Testis (tissue), 3 donors: ENCODE measurements around the gene VPS35L. TPM values are rescaled to one million over a fixed set of nuclear protein-coding genes. Genes with fewer than 3 reads are reported as not detected.

Source experiments
- DNase-seq: peaks from one replicate; pipeline ENCODE4 v3.0.0-alpha.2; 2019
- H3K27ac ChIP-seq, 2 donors: fragments of 200-600 bp; sonication (generic); one replicate each; pipeline ENCODE4 v1.5.1; 2019
- H3K27me3 ChIP-seq: fragments of 200-600 bp; sonication (generic); one replicate; pipeline ENCODE4 v1.5.1; 2019
- H3K36me3 ChIP-seq: fragments of 200-600 bp; sonication (generic); one replicate; pipeline ENCODE4 v1.5.1; 2017; ENCODE audit warnings: low read depth; ENCODE audit errors: missing control alignments
- H3K4me1 ChIP-seq: fragments of 200-600 bp; sonication (generic); one replicate; pipeline ENCODE4 v1.5.1; 2019
- H3K4me3 ChIP-seq, 2 donors: fragments of 200-600 bp; sonication (generic); one replicate each; pipeline ENCODE4 v1.5.1; 2017 to 2019
- H3K9me3 ChIP-seq: fragments of 200-600 bp; sonication (generic); one replicate; pipeline ENCODE4 v1.5.1; 2017
- POLR2A ChIP-seq: fragments of 450-650 bp; IDR thresholded peaks from one replicate; pipeline ENCODE4 v1.6.1; 2017; ENCODE audit warnings: antibody characterized with exemption, mild to moderate bottlenecking, moderate library complexity
- WGBS, 2 donors: methylation state at CpG; one replicate each; pipeline ENCODE4 v1.1.5; 2018; 5-methylcytosine and 5-hydroxymethylcytosine counted together
- intact Hi-C: fragments of 100-400 bp; cut with DNase I; formaldehyde crosslinking; loops from one replicate; pipeline ENCODE4 v1.15.1; 2023; ENCODE audit warnings: low total_unique reads
- polyA plus RNA-seq: library from polyadenylated mRNA; stranded (reverse); fragments of 350-450 nt; fragmentation: Illumina TruSeq; extraction: RNeasy Lipid Tissue Mini Kit (QIAGEN cat#74804); gene quantifications from one replicate; pipeline ENCODE4 v1.2.3, GENCODE V29; 2014; ENCODE audit warnings: low read depth, low replicate concordance; ENCODE audit not compliant: insufficient read depth
- total RNA-seq, 2 donors: library from RNA; depleted of rRNA; stranded (reverse); fragments of >200 nt; gene quantifications; one replicate each; pipeline ENCODE4 v1.2.3, GENCODE V29; 2016
- TF ChIP-seq, protein P1 (sequence below), 3 experiments: fragments of 450-650 bp in 2 of 3; fragments of 200-600 bp in 1 of 3; sonication (generic) in 1 of 3; IDR thresholded peaks; one replicate each; pipeline ENCODE4 v1.5.1; 2016 to 2019; ENCODE audit warnings: antibody characterized with exemption in 3 of 3, mild to moderate bottlenecking in 2 of 3, moderate library complexity in 1 of 3

Gene VPS35L
- total and polyA plus RNA-seq, 3 donors from 2014 or later, result 76.1 to 88.9 (median 80.5) TPM

DNA sequence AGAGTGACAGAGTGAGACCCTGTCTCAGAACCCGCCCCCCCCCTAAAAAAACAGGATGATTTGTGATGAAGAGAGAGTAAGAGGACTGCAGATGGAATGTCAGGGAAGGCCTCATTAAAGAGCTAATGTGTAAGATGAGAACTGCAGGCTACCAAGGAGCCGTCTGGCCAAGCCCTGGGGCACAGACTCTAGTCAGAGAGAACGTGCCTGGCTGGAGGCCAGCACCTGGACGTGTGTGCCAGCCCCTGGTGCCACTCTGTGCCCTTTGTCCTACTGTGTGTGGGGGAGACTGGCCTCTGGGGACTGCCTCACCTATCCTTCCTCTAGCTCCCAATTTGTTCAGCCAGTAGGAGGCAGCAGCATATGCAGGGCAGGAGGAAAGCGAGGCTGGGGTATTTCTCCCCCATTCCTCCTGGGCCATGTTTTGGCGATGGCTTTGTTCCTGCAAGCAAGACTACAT lies 125.4 kb downstream of the VPS35L start:
- DNase-seq, result no peak
- intact Hi-C loops, result no loop called here
- Histone ChIP-seq H3K36me3 (no peaks in the 10 kb centered on the region), H3K27me3 (no peaks in the 10 kb centered on the region), H3K9me3 (no peaks in the 10 kb centered on the region), H3K27ac (no peak overlapping the region), H3K4me1 (peaks cover 7% of the 10 kb centered on the region), H3K4me3 (no peak overlapping the region)
- TF ChIP-seq, protein P1, sequence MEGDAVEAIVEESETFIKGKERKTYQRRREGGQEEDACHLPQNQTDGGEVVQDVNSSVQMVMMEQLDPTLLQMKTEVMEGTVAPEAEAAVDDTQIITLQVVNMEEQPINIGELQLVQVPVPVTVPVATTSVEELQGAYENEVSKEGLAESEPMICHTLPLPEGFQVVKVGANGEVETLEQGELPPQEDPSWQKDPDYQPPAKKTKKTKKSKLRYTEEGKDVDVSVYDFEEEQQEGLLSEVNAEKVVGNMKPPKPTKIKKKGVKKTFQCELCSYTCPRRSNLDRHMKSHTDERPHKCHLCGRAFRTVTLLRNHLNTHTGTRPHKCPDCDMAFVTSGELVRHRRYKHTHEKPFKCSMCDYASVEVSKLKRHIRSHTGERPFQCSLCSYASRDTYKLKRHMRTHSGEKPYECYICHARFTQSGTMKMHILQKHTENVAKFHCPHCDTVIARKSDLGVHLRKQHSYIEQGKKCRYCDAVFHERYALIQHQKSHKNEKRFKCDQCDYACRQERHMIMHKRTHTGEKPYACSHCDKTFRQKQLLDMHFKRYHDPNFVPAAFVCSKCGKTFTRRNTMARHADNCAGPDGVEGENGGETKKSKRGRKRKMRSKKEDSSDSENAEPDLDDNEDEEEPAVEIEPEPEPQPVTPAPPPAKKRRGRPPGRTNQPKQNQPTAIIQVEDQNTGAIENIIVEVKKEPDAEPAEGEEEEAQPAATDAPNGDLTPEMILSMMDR (IDR thresholded peaks at IDR 0.05), result no peak
- WGBS, 2 donors, result 80 to 81% methylated on average over 6 of the region's 6 CpGs

DNA sequence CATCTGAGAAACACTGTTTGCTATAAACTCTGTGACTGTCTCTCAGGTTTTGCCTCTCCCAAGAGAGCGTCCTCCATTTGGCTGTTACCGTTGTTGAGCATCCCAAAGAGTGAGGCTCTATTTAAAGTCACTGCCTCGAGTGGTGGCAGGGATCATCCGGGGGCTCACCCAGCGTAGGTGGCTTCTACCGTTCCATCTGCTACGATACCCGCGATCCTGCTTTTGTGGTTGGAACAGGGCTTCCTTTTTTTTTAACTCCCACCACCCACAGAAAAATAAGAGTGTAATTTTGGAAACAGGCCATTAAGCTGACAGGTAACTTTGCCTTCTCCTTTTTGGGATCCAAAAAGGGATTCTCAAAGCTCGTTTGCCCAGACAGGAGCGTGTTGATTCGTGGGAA lies 126.1 kb downstream of the VPS35L start:
- Histone ChIP-seq H3K27ac (no peak overlapping the region), H3K4me3 (no peak overlapping the region), H3K9me3 (no peaks in the 10 kb centered on the region), H3K27me3 (no peaks in the 10 kb centered on the region), H3K4me1 (peaks cover 4% of the 10 kb centered on the region), H3K36me3 (no peaks in the 10 kb centered on the region)
- no peak for DNase-seq
- intact Hi-C loops, result no loop called here
- WGBS, 2 donors, result 87 to 92% methylated on average over 12 of the region's 12 CpGs
- TF ChIP-seq, protein P1 (IDR thresholded peaks at IDR 0.05), result no peak
- TF ChIP-seq POLR2A, result no peak

DNA sequence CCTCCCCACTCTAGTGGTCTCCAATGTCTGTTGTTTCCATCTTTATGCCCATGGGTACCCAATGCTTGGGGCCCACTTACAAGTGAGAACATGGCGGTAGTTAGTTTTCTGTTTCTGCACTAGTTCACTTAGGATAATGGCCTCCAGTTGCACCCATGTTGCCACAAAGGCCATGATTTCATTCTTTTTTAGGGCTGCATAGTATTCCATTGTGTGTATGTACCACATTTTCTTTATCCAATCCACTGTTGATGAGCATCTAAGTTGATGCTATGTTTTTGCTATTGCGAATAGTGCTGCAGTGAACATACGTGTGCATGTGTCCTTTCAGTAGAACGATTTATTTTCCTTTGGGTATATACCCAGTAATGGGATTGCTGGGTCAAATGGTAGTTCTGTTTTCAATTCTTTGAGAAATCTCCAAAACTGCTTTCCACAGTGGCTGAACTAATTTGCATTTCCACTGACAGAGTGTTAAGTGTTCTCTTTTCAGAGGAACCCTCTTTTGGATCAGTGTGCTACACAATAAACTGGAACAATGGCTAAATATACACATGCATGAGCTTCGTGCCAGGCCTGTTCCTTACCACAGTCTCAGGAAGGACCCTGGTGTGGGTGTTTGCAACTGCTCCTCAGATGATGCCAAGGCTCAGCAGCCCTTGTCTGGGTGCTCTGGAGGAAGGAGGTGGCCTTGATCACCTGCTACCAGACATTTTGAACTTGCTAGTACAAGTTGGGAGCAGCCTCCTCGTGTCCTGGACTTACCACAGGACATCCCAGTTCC lies 128.1 kb downstream of the VPS35L start:
- intact Hi-C loops, result no loop called here
- TF ChIP-seq, protein P1 (IDR thresholded peaks at IDR 0.05), result no peak
- TF ChIP-seq POLR2A, result no peak
- no peaks in the 10 kb centered on the region for H3K36me3 ChIP-seq
- H3K4me1 ChIP-seq, result peaks cover 7% of the 10 kb centered on the region
- H3K27ac ChIP-seq, result no peak overlapping the region
- H3K27me3 ChIP-seq, result no peaks in the 10 kb centered on the region
- no peak overlapping the region for H3K4me3 ChIP-seq
- no peaks in the 10 kb centered on the region for H3K9me3 ChIP-seq
- no peak for DNase-seq
- 91 to 94% methylated on average over 6 of the region's 6 CpGs for WGBS, 2 donors

DNA sequence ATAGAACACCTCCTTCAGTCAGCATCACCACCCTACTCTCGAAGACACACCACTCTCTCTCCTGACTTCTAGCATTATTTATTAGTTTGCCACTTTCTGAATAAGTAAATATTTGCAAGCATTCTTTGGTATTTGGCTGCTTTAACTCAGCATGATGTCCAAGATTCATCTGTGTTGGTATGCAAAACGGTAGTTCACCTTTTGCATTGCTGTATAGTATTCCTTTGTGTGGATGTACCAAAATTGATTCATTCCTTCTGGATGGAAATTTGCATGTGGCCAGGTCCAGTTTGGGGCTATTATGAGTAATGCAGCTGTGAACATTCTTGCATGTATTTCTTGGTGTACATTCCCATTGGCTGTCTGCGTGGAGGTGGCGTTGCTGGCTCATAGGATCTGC lies 129.7 kb downstream of the VPS35L start:
- TF ChIP-seq POLR2A, result no peak
- TF ChIP-seq, protein P1 (IDR thresholded peaks at IDR 0.05), result no peak
- H3K4me3 ChIP-seq, result no peak overlapping the region
- intact Hi-C loops, result no loop called here
- H3K27ac ChIP-seq, result no peak overlapping the region
- no peaks in the 10 kb centered on the region for H3K9me3 ChIP-seq
- DNase-seq, result no peak
- 94 to 97% methylated on average over 4 of the region's 4 CpGs for WGBS, 2 donors
- peaks cover 15% of the 10 kb centered on the region for H3K4me1 ChIP-seq
- no peaks in the 10 kb centered on the region for H3K36me3 ChIP-seq
- H3K27me3 ChIP-seq, result no peaks in the 10 kb centered on the region

DNA sequence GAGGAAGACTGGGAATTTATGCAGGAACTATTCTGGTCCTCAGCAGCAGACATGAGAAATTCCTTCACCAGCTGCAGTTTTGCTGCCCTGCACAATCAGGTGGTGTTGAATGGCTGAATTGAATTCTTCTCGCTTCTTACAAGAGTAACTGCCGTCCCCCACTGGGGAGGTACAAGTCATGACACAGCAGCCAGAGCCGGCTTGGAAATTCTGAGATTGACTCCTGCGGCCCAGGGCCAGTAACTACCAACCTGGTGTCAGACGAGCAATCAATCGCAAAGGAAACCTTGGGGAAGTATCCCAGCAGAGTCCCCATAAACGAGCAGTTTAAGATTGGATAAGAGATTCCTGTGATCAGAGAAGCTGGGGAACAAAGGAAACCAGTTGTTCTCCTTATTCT lies 131.8 kb downstream of the VPS35L start:
- H3K27ac ChIP-seq, result peak overlapping the region in 1 of 2 donors; percentile 24
- DNase-seq, result no peak
- H3K9me3 ChIP-seq, result no peaks in the 10 kb centered on the region
- H3K4me1 ChIP-seq, result peaks cover 32% of the 10 kb centered on the region
- no peaks in the 10 kb centered on the region for H3K27me3 ChIP-seq
- H3K36me3 ChIP-seq, result no peaks in the 10 kb centered on the region
- TF ChIP-seq, protein P1 (IDR thresholded peaks at IDR 0.05), result no peak
- no peak for TF ChIP-seq POLR2A
- H3K4me3 ChIP-seq, result no peak overlapping the region
- intact Hi-C loops, result no loop called here
- WGBS, 2 donors, result 69 to 83% methylated on average over 7 of the region's 7 CpGs
